Ectodermal cell (in vitro differentiated cells): Measurements from ENCODE around the gene RNF167.

Source experiments
- H3K27ac ChIP-seq: 2 replicates; pipeline ENCODE4 v1.7.0; 2013; ENCODE audit warnings: mild to moderate bottlenecking, low read depth, low read length; ENCODE audit not compliant: insufficient read depth, poor library complexity, severe bottlenecking
- H3K27me3 ChIP-seq: 2 replicates; pipeline ENCODE4 v1.7.0; 2013; ENCODE audit warnings: mild to moderate bottlenecking, low read length; ENCODE audit not compliant: insufficient read depth, control insufficient read depth, poor library complexity, severe bottlenecking
- H3K36me3 ChIP-seq: one replicate; pipeline ENCODE4 v1.7.0; 2013; ENCODE audit warnings: low read length; ENCODE audit not compliant: control insufficient read depth, insufficient read depth
- H3K4me1 ChIP-seq: one replicate; pipeline ENCODE4 v1.7.0; 2013; ENCODE audit warnings: low read length; ENCODE audit not compliant: control insufficient read depth, insufficient read depth
- H3K4me3 ChIP-seq: 2 replicates; pipeline ENCODE4 v1.7.0; 2013; ENCODE audit warnings: low read depth, low read length, control low read depth; ENCODE audit not compliant: insufficient read depth
- H3K9me3 ChIP-seq: 2 replicates; pipeline ENCODE4 v1.7.0; 2013; ENCODE audit warnings: mild to moderate bottlenecking, low read length, moderate library complexity; ENCODE audit not compliant: control insufficient read depth
- WGBS, 2 experiments: methylation state at CpG; one replicate each; pipeline ENCODE4 v1.1.7; 2013; ENCODE audit warnings: missing lambda C conversion rate in 2 of 2; 5-methylcytosine and 5-hydroxymethylcytosine counted together

Gene RNF167

GRCh38 chr17:4968486-4969046 is 28.5 kb downstream of the RNF167 start:
- Histone ChIP-seq H3K27me3 (no peaks in the 10 kb centered on the region), H3K4me1 (no peaks in the 10 kb centered on the region), H3K4me3 (peak overlapping the region; percentile 81), H3K36me3 (no peaks in the 10 kb centered on the region), H3K9me3 (no peaks in the 10 kb centered on the region), H3K27ac (peak overlapping the region; percentile 82)
- 4 to 8% methylated on average over 23 of the region's 23 CpGs for WGBS, 2 experiments

- no peaks in the 10 kb centered on the region for H3K36me3 ChIP-seq
- no peaks in the 10 kb centered on the region for H3K27me3 ChIP-seq
- H3K4me3 ChIP-seq = peak overlapping the region; percentile 81
- H3K9me3 ChIP-seq = no peaks in the 10 kb centered on the region
- H3K27ac ChIP-seq = no peak overlapping the region
- no peaks in the 10 kb centered on the region for H3K4me1 ChIP-seq
- 25 to 29% methylated on average over 15 of the region's 15 CpGs for WGBS, 2 experiments
These were observed 29.0 kb downstream of the RNF167 start for GRCh38 chr17:4969047-4969550.

GRCh38 chr17:4969551-4970173 is 29.6 kb downstream of the RNF167 start:
- no peaks in the 10 kb centered on the region for H3K27me3 ChIP-seq
- H3K4me1 ChIP-seq = no peaks in the 10 kb centered on the region
- H3K4me3 ChIP-seq = peak overlapping the region; percentile 81
- no peaks in the 10 kb centered on the region for H3K9me3 ChIP-seq
- whole genome bisulfite sequencing, 2 experiments = 83 to 87% methylated on average over 16 of the region's 16 CpGs
- no peak overlapping the region for H3K27ac ChIP-seq
- H3K36me3 ChIP-seq = no peaks in the 10 kb centered on the region

- 95 to 96% methylated on average over 8 of the region's 8 CpGs for WGBS, 2 experiments
- Histone ChIP-seq H3K4me1 (no peaks in the 10 kb centered on the region), H3K4me3 (no peak overlapping the region), H3K9me3 (no peaks in the 10 kb centered on the region), H3K27me3 (no peaks in the 10 kb centered on the region), H3K36me3 (no peaks in the 10 kb centered on the region), H3K27ac (no peak overlapping the region)
These were observed 30.2 kb downstream of the RNF167 start for GRCh38 chr17:4970273-4970672.

- Histone ChIP-seq H3K9me3 (no peaks in the 10 kb centered on the region), H3K27ac (no peak overlapping the region), H3K4me1 (no peaks in the 10 kb centered on the region), H3K4me3 (no peak overlapping the region), H3K27me3 (no peaks in the 10 kb centered on the region), H3K36me3 (no peaks in the 10 kb centered on the region)
- WGBS, 2 experiments = 95 to 97% methylated on average over 6 of the region's 6 CpGs
These were observed 31.8 kb downstream of the RNF167 start for GRCh38 chr17:4971826-4972225.

- no peaks in the 10 kb centered on the region for H3K36me3 ChIP-seq
- no peaks in the 10 kb centered on the region for H3K9me3 ChIP-seq
- WGBS, 2 experiments = 89 to 95% methylated on average over 12 of the region's 12 CpGs
- H3K4me1 ChIP-seq = no peaks in the 10 kb centered on the region
- no peaks in the 10 kb centered on the region for H3K27me3 ChIP-seq
- H3K4me3 ChIP-seq = no peak overlapping the region
- no peak overlapping the region for H3K27ac ChIP-seq
These were observed 32.3 kb downstream of the RNF167 start for GRCh38 chr17:4972322-4972721.

- 81 to 83% methylated on average over 12 of the region's 12 CpGs for WGBS, 2 experiments
- no peaks in the 10 kb centered on the region for H3K36me3 ChIP-seq
These were observed 32.7 kb downstream of the RNF167 start for GRCh38 chr17:4972752-4973151.

GRCh38 chr17:4973256-4974114 is 33.4 kb downstream of the RNF167 start:
- no peaks in the 10 kb centered on the region for H3K36me3 ChIP-seq
- WGBS, 2 experiments = 92 to 95% methylated on average over 10 of the region's 10 CpGs
- no peaks in the 10 kb centered on the region for H3K9me3 ChIP-seq
- H3K27me3 ChIP-seq = no peaks in the 10 kb centered on the region
- H3K27ac ChIP-seq = no peak overlapping the region
- H3K4me3 ChIP-seq = no peak overlapping the region
- H3K4me1 ChIP-seq = no peaks in the 10 kb centered on the region

More at GRCh38 chr17:4972752-4973151, 32.7 kb downstream of the RNF167 start:
- Histone ChIP-seq H3K27ac (no peak overlapping the region), H3K4me3 (no peak overlapping the region), H3K9me3 (no peaks in the 10 kb centered on the region), H3K4me1 (no peaks in the 10 kb centered on the region), H3K27me3 (no peaks in the 10 kb centered on the region)

GRCh38 chr17:4974115-4974670 is 34.1 kb downstream of the RNF167 start:
- no peaks in the 10 kb centered on the region for H3K27me3 ChIP-seq
- H3K9me3 ChIP-seq = no peaks in the 10 kb centered on the region
- no peaks in the 10 kb centered on the region for H3K36me3 ChIP-seq
- WGBS, 2 experiments = 90% methylated on average over 9 of the region's 9 CpGs
- H3K4me3 ChIP-seq = no peak overlapping the region
- H3K4me1 ChIP-seq = no peaks in the 10 kb centered on the region
- H3K27ac ChIP-seq = no peak overlapping the region

GRCh38 chr17:4978726-4979125 is 38.7 kb downstream of the RNF167 start:
- H3K36me3 ChIP-seq = no peaks in the 10 kb centered on the region
- no peaks in the 10 kb centered on the region for H3K27me3 ChIP-seq

More at GRCh38 chr17:4978726-4979125, 38.7 kb downstream of the RNF167 start:
- H3K4me3 ChIP-seq = no peak overlapping the region
- H3K4me1 ChIP-seq = no peaks in the 10 kb centered on the region
- H3K9me3 ChIP-seq = no peaks in the 10 kb centered on the region
- H3K27ac ChIP-seq = no peak overlapping the region
